ENCODE data around the gene SPOP.

The SPOP gene

GRCh38 chr17:49610883-49611584, 66.9 kb downstream of the SPOP start:
- TF ChIP-seq CTCF (conservative IDR thresholded peaks at IDR 0.05): no peak
- no peak overlapping the region for H3K27ac ChIP-seq

GRCh38 chr17:49604314-49604869, 73.5 kb downstream of the SPOP start:
- H3K27ac ChIP-seq: peak overlapping the region; percentile 63
- no peak for TF ChIP-seq CTCF (conservative IDR thresholded peaks at IDR 0.05)

- H3K27ac ChIP-seq: peak overlapping the region; percentile 63
- no peak for TF ChIP-seq CTCF (conservative IDR thresholded peaks at IDR 0.05)
These were observed 74.2 kb downstream of the SPOP start for GRCh38 chr17:49603720-49604119.

GRCh38 chr17:49603238-49603637, 74.7 kb downstream of the SPOP start:
- no peak for TF ChIP-seq CTCF (conservative IDR thresholded peaks at IDR 0.05)
- H3K27ac ChIP-seq: peak overlapping the region; percentile 63; the same call in 1 of the 2 replicates

GRCh38 chr17:49602783-49603182, 75.1 kb downstream of the SPOP start:
- TF ChIP-seq CTCF (conservative IDR thresholded peaks at IDR 0.05): no peak

GRCh38 chr17:49600949-49601348, 76.9 kb downstream of the SPOP start:
- TF ChIP-seq CTCF (conservative IDR thresholded peaks at IDR 0.05): no peak
- no peak overlapping the region for H3K27ac ChIP-seq

More at GRCh38 chr17:49602783-49603182, 75.1 kb downstream of the SPOP start:
- 0 out of 2 replicates have a peak overlapping the region, but pooled peaks have one; percentile 63 for H3K27ac ChIP-seq

GRCh38 chr17:49598918-49599317, 79.0 kb downstream of the SPOP start:
- TF ChIP-seq CTCF (conservative IDR thresholded peaks at IDR 0.05): no peak
- H3K27ac ChIP-seq: peak overlapping the region; percentile 89

Data from VCaP (cell line).